ENCODE results near the gene CALR3. TPM values are rescaled to one million over a fixed set of nuclear protein-coding genes. Genes with fewer than 3 reads are reported as not detected.

Gene CALR3
- total and polyA plus RNA-seq, 2 of the 8 experiments (the other 6 are each of a cell fraction or from before 2014, with no cell fraction given): 0.11 to 0.32 TPM

GRCh38 chr19:16457195-16457953, 38.6 kb downstream of the CALR3 start (continued):
- no peak for TF ChIP-seq USF2 (IDR thresholded peaks at IDR 0.05; ENCODE audit: low read length)
- no peak for TF ChIP-seq SIX5 (IDR thresholded peaks at IDR 0.05; ENCODE audit: low read depth, low read length)
- no peak for TF ChIP-seq ATF3 (IDR thresholded peaks at IDR 0.05; ENCODE audit: insufficient read depth, low read depth, low read length)
- no peak for TF ChIP-seq JUN (IDR thresholded peaks at IDR 0.05; ENCODE audit: low read depth, low read length)

Data from H1 (cell line).